G401.6 (cell line): ENCODE results near the gene SPEF2.

ENCODE experiments used
- FAIRE-seq: peaks from 2 replicates; lab custom pipeline; 2012; peaks lifted over from hg19 to GRCh38; lab: Jason Lieb, UNC

The SPEF2 gene

DNA sequence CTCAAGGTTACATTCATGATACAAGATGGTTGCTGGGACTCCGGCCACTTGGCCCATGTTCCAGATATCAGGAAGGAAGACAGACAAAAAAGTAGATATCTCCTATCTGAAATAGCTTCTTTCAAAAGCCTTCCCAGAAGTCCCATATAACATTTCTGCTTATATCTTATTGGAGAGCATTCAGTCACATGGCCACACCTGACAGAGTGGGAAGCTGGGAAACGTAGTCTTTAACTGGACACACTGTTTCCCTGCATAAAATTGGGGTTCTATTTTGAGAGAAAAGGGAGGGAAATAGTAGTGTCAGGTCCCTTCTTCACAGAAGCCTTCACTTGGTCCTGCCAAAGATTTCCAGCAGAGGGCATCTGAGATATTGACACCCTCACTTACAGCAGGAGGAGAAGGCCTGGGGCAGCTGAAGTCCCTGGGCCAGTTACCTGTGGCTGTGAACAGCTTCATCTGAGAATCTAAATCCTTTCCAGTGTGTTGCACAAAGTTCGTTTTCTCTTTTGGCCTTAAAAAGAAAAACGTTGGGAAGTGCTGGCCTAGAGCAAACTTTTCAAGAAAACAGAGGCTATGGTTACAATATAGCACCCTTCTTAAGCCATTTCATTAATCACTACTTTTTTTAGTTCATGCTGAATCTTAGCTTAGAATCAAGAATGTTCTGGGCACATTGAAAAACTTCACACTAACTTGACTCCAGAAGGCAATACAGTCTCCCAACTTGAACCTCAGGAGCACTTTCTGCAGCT is 33.5 kb downstream of the SPEF2 start:
- FAIRE-seq: no peak

DNA sequence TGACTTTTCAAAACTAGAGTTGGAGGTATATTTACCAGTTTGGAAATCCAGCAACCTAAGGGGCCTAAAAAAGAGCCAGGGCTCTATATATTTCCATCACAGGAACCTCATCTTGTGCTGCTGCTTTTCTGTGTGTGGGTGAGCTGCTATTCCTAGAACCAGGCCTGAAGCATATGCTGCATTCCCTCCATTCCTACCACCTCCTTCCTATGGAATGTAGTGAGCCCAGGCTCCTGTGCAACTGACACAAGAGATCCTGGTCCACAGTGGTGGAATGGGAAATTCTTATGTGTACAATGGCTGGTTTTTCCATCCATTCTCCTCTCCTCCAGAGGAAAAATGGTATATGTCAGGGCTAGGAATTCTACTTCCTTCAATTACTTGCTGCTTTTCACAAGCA is 39.1 kb downstream of the SPEF2 start:
- FAIRE-seq: no peak

DNA sequence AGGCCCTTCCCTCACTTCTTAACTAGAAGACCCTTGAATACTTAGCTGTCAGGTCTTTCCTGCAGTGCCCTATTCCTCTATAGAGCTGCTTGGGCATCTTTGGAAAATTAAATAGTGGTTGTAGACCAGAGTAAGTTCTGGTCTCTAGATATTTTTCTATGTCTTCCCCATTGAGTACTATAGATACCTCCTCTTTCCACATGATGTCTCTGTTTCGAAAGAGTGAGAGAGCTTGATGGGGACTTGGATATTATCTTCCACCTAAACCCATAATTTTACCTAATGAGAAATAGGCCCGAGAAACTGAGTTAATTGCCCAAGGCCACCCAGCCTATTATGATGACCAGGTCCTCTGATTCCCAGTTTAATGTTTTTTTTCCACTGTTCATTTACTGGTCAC is 40.2 kb downstream of the SPEF2 start:
- FAIRE-seq: no peak

DNA sequence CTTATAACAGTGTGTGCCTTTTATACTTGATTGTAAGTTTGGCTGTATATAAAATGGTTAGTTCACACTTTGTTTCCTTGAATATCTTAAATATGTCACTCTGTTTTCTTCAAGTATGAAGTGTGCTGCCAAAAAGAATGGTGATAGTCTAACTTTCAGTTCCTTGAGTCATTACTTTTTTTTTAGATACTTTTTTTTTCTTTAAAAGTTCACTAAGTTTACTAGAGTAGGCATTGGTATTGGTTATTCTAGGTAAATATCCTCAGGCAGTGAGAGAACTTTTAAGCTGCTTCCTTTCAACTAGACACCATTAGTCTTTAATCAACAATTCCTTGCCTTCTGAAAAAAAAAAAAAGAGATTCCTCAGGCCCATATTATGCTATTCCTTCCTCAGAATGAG is 41.9 kb downstream of the SPEF2 start:
- no peak for FAIRE-seq

DNA sequence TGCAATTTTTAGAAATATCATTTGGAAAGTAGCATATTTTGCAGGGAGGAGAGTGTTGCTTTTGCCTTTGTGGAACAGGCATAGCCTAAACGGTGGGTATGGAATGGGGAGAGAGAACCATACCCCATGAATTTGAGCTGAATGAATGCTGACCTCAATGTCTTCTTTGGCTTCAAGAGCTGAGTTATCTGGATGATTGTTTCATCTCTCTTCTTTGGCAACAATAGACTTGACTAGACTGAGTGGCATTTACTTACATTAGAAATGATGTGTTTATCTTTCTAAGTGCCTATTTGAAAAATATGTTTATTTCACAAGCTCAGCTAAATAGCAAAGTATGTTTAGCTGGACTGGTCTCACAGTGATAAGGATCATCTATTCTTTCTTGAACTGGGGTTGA is 42.8 kb downstream of the SPEF2 start:
- no peak for FAIRE-seq

DNA sequence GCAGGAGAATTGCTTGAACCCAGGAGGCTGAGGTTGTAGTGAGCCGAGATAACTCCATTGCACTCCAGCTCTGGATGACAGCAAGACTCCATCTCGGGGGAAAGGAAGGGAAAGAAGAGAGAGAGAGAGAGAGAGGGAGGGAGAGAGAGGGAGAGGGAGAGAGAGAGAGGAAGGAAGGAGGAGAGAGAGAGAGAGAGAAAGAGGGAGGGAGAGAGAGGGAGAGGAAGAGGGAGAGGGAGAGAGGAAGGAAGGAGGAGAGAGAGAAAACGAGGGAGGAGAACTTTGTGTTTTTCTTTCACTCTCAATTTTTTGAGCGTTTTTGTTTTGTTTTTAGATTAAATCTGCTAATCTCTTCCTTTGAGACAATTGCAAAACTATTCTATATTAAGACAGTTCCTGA is 46.9 kb downstream of the SPEF2 start:
- no peak for FAIRE-seq

DNA sequence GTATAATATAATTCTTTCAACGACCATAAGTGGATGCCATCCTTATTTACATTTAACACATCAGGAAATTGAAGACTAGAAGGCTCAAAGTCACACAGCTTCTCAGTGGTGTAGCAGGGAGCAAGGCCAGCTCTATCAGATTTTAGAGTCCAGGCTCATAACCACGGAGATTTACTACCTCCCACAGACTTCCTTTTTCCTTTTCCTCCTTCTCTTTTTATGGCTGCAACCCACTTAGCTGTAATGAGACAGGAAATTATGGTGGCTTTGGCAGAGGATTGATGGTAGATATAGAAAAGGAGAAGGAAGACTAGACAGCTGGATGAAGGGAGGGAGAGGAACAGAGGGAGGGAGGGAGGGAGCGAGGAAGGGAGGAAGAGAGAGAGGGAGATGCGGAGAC is 47.4 kb downstream of the SPEF2 start:
- no peak for FAIRE-seq

DNA sequence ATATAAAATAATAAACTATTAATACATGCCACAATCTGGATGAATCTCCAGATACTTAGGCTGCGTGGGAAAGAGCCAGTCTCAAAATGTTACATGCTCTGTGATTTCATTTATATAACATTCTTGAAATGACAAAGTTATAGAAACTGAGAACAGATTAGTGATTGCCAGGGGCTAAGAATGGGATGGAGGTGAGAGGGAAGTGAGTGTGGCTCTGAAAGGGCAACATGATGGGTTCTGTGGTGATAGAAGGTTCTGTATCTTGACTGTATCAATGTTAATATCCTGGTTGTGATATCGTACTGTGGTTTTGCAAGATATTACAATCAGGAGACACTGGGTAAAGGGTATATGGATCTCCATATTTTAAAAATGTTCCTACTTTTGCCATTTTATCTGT is 50.7 kb downstream of the SPEF2 start:
- FAIRE-seq: no peak

DNA sequence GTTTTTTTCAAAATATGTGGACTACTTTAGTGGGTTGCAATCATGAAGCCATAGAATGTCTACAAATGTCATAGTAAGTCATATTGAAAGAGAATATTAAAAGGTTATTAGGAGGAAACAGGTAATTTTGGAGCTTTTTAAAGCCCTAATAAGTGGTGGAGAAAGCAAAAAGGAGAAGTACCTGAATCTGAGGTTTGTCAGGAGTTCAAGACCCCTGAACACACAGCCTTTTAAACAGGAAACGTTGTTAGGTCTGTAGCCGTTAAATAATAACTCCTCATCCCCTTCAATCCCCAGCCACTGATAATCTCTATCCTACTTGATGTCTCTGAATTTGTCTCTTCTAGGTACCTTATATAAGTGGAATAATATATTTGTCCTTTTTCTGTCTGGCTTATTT is 51.1 kb downstream of the SPEF2 start:
- FAIRE-seq: no peak

DNA sequence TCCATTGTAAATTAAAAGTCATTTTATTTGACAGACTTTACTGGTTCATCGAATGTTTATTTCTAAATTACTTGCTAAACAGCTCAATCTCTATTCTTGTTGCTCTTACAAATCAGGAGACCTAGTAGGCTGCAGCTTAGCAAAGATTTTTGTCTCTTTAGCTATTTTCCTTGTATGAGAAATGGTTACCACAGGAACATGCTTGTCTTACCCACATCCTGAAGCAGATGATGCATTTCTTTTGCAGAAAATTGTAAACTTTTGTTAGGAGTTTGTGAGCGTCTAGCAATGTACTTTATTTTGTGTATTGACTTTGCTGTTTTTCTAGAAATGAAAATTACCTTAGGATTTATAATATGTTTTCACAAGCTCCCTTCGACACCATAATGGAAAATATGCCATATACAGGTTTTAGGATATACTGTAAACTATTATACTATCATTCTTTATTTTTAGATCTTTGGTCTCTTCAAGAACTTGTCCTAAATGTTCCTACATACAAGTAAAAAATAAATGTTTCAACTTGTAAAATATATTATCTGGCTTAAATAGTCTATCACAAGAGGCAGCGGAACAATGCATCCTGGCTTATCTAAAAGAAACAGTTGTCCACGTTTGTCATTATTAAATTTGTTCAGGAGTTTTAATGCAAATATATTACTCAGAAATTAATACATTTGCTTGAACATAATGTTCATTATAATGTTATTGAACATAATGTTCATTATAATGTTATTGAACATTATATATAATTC is 54.1 kb downstream of the SPEF2 start:
- peak; percentile 19 for FAIRE-seq

DNA sequence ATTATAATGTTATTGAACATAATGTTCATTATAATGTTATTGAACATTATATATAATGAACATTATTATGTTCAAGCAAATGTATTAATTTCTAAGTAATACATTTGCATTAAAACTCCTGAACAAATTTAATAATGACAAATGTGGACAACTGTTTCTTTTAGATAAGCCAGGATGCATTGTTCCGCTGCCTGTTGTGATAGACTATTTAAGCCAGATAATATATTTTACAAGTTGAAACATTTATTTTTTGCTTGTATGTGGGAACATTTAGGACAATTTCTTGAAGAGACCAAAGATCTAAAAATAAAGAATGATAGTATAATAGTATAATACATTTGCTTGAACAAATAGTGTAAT is 54.6 kb downstream of the SPEF2 start:
- FAIRE-seq: peak; percentile 82

DNA sequence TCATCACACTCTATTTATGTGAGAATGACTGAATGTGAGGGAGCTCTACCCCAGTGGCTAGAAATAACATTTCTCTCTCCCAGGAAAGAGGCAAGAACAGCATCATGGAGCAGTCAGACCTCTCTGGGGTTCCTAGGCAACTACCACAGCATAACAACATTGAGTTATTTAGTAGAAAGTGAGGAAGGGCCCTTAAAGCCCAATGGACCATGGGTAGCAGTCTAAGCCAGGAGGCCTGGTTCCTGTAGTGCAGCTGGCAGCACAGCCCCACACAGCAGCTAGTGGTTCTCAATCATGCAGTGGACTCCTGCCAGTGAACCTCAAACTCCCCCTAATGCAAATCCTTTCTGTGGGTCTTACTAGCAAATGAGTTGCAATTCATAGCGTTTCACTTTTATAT is 55.3 kb downstream of the SPEF2 start:
- FAIRE-seq: no peak

DNA sequence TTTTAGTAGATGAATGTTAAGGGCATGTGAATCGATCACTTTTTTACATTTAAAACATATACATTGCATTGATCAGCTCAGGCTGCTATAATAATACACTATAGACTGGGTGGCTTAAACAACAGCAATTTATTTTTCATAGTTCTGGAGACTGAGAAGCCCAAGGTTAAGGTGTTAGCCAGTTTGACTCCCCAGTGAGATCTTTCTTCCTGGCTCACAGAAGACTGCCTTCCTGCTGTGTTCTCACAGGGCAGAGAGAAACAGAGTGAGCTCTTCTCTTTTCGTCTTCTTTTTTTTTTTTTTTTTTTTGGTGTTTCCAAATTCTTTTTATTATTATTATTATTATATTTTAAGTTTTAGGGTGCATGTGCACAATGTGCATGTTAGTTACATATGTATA is 56.4 kb downstream of the SPEF2 start:
- no peak for FAIRE-seq

DNA sequence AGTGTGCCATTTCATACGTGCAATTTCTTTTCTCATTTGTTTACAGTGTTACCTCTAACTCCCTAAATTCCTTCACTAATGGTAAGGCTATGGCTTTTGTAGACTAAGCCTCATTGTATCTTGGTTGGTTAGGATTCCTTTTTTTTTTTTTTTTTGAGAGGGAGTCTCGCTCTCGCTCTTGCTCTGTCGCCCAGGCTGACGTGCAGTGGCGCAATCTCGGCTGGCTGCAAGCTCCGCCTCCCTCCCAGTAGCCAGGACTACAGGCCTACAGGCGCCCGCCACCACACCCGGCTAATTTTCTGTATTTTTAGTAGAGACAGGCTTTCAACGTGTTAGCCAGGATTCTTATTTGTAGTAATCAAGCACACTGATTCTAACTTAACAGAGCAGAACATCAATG is 57.7 kb downstream of the SPEF2 start:
- no peak for FAIRE-seq

DNA sequence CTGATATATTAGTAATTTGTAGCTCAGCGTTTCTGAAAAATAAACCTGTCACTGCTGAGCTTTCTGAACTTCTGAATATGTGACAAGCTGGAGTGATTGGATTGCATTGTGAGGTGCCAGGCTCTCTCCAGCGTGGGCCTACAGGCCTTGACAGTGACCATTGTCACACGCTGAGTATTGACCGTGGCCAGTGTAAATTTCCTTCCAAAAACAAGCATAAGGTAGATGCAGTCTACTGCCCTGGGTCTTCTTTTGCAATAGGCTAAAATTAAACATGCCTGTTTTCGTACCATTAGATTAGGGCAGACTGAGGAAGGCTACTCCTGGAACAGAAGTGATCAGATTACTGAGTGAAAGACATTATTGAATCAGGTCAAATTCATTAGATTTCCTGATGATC is 60.2 kb downstream of the SPEF2 start:
- no peak for FAIRE-seq

DNA sequence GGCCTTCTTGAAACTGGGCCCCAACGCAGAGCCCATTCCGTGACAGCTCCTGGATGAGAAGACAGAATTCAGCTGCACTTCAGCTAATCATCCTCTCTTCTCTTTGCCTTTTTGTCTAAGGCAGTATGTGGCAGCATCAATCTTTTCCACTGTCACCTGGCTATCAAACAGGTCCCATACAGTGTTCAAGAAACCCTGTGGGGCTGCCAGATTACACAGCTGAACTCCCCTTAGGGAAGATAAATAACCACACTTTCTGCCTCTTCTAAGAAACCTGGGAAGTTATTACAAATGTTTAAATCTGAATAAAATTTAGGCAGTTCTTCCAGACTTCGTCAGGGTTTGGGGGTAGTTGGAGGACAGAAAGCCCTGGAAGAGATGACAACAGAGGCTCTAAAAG is 61.0 kb downstream of the SPEF2 start:
- no peak for FAIRE-seq

DNA sequence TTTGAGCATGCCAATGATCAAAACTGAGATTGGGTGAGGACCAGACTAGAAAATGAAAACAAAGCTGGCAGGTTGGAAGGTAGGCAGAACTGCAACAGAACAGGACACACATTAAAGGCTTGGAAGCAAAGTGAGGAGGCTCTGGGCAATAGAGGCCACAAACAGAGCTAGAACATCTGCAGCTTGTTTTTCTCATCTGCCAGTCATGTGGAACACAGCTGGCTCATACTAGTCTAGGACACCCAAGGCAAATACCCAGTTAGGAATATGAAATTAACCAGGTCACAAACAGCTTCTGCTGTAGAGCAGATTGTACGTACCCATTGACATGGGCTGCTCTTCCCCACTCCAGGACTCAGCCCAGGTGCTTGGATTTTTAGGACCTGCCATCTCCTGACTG is 61.7 kb downstream of the SPEF2 start:
- no peak for FAIRE-seq

DNA sequence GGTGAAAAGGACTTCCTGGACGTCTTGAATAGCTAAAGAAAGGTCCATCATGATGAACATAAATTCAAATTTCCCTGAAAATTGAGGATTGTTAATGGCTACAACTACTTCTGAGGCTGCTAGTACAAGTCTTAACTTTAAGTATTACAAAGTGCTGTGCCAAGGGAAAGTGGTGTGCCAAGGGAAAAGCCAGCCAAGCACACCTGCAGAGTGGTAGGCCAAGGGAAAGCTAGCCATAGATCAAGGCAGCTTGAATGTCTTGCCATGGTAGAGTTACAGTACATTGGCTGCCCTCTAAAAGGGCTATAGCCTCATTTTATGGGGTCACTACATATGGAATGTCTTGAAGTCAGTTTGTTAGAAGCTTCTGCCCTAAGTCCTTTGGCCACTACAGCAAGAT is 64.2 kb downstream of the SPEF2 start:
- FAIRE-seq: no peak

DNA sequence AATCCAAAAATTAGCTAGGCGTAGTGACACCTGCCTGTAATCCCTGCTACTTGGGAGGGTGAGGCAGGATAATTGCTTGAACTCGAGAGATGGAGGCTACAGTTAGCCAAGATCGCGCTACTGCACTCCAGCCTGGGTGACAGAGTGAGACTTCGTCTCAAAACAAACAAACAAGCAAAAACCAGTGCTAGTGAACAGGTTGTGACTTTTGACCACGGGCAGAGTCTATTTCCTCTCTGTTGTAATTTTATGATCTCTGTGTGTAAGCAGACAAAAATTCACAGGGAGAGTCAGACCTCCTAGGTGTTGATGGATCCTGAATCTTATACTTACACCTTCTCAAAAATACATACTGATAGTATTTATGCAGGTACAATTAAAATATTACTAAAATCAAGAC is 65.8 kb downstream of the SPEF2 start:
- FAIRE-seq: no peak

DNA sequence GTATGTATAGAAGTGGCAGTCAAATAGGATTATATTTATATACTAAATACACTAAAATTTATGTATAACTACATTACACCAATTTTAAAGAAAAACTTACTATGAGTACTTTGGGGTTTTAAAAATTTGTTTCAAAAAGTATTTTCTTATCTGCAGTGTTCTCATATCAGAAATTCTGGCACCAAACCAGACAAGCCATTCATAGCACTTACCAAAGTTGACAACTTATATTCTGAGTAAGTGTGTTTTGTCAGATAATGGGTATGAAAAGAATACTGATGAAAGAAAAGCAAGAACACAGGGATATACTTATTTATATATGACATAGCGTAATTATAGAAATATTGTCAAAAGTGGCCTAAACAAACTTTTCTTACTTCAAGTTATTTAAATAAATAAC is 67.5 kb downstream of the SPEF2 start:
- FAIRE-seq: peak; percentile 28

DNA sequence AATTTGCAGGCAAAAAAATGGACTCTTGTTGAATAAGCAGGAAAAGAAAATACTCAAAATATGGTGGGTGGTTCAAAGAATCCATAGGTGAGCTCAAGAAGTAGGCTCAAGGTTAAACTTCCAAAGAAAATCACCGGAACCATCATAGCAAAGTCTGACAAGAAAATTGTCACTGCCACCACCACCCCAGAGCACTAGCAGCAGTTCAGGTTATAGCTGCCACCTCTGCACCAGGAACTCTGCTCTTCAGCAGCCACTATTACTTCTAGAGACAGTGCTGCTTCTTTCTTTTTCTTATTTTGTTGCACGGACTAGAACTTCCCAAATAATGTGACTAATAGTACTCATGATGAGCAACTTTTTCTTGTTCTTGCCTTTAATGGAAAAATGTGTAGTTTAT is 70.3 kb downstream of the SPEF2 start:
- FAIRE-seq: no peak

DNA sequence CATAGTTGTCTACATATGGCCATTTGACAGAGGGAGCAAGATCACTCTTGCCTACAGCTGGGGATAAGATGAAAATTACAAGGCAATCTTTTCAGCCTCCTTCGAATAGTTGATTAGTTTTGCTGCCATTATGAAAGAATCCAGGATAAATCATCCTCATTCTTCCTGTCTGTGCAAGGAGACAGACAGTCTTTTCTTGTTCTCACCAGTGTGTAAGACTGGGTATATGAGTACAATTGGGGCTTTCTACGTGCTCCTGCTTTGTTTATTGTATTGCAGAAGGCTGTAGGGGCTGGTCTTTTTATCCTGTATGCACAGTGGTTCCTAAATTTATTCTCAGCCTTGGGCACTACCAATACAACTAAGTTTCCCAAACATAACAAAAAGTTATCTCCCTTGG is 76.8 kb downstream of the SPEF2 start:
- FAIRE-seq: no peak

DNA sequence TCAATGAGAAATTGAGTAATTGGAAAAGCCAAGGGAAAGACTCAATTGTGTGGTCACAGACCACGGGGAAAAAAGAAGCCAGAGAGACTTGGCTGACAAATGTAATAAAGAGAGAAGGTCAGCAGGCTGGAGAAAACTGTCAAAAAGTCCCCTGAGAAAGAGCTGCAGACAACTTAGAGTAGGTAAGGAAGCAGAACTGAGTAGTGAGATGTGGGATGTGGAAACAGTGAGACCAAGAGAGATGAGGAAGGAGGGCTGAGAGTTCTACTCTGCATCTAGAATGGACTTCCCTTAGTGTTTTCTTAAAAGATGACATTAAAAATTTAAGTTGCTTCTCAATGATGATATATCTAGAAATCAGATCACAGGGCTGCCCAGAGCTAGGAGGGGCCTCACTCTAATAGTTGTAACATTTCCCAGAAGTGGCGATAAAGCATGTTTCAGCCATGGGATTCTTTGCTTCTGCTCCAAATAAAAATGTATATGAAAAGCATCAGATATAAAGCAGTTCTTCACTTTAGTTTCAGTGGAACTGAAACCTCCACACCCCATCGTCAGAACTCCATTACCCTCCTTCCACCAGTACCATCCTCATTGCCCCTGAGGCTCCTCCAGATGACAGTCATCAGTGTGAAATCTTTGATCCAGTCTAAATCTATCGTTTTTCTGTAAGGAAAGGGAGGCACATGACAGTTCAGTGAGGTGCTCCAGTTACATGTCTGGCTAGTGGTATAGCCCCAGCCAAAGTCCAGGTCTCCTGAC is 80.6 kb downstream of the SPEF2 start:
- FAIRE-seq: no peak

DNA sequence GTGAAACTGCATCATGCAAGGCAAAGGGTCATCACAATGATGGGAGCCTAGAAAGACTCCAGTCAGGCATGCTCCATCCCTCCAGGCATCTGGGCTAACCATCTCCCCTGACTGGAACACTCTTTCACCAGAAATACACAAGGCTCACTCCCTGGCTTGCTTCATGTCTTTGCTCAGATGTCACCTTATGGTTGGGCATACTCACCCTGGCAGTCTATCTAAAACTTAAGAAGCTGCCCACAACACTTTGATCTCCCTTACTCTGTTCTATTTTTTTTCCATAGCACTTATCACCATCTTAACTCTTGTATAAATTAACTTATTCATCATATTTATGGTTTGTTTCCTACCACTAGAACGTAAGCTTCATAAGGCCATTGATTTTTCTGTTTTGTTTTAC is 90.0 kb downstream of the SPEF2 start:
- no peak for FAIRE-seq
